Stimulated activated CD4-positive, alpha-beta T cell treated with anti-CD3 and anti-CD28 coated beads, TNF-alpha, amount 100 ng/mL, for 1 hour (primary cell): ENCODE measurements around the gene HRH2.
"Not testable (repeated sequence)": the region's sequence is repeated elsewhere in the genome, so short reads cannot be mapped to it uniquely, and the experiment has no call there.

ENCODE experiments used
- DNase-seq, 3 donors: peaks; one replicate each; pipeline ENCODE4 v3.0.0-alpha.2; 2020; ENCODE audit warnings: low read depth in 3 of 3, low spot score in 1 of 3

HRH2 gene, protein sequence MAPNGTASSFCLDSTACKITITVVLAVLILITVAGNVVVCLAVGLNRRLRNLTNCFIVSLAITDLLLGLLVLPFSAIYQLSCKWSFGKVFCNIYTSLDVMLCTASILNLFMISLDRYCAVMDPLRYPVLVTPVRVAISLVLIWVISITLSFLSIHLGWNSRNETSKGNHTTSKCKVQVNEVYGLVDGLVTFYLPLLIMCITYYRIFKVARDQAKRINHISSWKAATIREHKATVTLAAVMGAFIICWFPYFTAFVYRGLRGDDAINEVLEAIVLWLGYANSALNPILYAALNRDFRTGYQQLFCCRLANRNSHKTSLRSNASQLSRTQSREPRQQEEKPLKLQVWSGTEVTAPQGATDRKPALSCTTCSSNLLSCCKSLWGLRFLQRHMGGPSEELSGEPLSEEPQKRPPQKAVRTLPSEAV

GRCh38 chr5:175657593-175658271, at the start of gene HRH2:
Gene HRH2, plus strand, starts transcription at chr5:175658071. Its CDS starts 25,163 bp downstream, at chr5:175683234.
- DNase-seq, result no peak

DNA sequence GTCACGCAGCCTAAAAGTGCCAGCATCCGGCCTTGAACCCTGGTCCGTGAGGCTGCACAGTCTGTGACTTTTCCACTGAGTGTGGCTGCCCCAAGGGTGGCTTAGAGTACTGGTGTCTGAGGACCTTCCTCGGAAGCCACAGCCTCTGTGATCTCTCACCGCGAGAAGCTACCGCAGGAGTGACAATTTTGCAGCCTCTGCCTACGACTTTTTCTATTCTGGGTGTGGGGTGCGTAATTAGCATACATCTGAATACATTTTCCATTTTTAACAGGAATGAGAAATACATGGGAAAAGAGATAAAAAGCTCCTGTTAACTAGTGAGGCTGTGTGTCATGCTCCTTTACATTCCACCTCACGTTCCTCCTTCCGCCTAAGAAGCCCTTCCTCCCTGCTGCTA, 48.3 kb upstream of the HRH2 start:
- DNase-seq, result no peak

DNA sequence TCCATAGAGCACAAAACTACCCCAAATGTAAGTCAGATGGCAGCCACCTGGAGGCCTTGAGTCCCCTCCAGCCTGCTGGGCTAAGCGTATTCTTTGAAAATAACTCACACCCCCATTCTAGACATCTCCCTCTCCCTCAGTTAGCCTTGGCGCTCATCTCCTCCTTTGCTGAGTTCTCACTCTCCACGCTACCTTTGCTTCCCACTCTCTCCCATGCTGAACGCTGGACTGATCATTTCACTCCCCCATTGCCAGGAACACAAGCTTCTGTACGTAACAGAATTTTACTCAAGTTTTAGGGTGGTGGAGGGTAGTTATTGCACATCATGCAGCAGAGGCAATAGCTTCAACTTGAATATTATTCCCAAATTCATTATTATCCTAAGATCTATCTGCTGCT, 47.5 kb upstream of the HRH2 start:
- no peak for DNase-seq

DNA sequence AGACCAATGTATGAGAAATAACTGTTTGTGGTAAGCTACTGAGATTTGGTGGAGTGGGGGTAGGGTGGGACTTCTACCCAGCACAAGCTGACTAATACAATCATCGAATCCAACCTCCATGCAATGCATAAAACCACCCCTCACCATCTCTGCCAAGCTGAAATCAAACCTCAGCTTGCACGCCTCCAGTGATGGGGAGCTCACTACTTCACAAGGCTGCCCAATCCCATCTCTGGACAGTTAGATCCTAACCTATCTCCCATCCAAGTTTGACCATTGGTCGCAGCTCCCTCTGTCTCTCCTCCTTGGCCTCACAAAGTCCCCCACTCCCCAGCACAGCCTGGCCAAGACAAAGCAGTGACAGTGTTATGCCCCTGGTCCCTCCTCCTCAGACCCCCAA, 47.0 kb upstream of the HRH2 start:
- no peak for DNase-seq

GRCh38 chr5:175614223-175614815, 43.6 kb upstream of the HRH2 start:
- DNase-seq, result no peak

DNA sequence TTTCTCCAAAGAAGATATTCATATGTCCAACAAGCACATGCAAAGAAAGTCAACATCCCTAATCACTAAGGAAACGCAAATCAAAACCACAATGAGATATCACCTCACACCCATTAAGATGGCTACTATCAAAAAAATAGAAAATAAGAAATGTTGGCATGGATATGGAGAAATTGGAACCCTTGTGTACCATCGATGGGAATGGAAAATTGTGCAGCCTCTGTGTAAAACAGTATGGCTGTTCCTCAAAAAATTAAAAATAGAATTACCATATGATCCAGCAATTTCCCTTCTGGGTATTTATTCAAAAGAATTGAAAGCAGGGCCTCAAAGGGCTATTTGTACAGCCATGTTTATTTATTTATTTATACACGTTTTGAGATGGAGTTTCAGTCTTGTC, 43.0 kb upstream of the HRH2 start:
- no peak for DNase-seq

DNA sequence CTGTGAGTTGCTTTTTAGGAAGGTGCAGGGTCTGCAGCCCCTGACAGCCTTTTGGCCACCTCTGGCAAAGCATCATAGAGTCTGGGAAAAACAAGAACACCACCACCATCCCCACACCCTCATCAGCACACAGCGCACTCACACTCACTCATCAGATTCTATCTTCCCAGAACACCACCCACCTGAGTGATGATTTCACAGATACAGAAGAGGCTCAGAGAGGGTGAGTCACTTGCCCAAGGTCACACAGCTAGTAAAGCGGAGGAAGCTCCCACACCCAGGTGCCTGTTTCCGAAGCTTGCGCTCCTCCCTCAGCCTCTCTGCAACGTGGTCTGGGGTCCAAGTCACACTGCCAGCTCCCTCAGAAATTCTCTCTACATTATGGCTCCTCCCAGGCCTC, 41.8 kb upstream of the HRH2 start:
- no peak for DNase-seq

GRCh38 chr5:175616527-175616926, 41.3 kb upstream of the HRH2 start:
- not testable (repeated sequence) for DNase-seq

- DNase-seq, result no peak
Observed at GRCh38 chr5:175617447-175617846, 40.4 kb upstream of the HRH2 start.

DNA sequence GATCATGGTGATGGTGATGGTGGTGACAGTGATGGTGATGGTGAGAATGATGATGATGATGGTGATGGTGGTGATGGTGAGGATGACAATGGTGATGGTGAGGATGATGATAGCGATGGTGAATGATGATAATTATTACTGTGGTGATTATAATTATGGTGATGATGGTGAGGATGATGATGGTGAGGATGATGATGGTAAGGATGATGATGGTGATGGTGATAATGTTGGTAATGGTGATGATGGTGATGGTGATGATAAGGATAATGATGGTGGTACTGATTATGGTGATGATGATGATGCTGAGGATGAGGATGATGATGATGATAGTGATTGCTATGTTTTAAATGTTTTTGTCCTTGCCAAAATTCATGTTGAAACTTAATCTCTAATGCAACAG, 37.3 kb upstream of the HRH2 start:
- DNase-seq, result no peak

- no peak for DNase-seq
Observed at GRCh38 chr5:175621971-175622370, 35.9 kb upstream of the HRH2 start.

- DNase-seq, result no peak
Observed at GRCh38 chr5:175623088-175623487, 34.8 kb upstream of the HRH2 start.

- no peak for DNase-seq
Observed at GRCh38 chr5:175624316-175624715, 33.6 kb upstream of the HRH2 start.

DNA sequence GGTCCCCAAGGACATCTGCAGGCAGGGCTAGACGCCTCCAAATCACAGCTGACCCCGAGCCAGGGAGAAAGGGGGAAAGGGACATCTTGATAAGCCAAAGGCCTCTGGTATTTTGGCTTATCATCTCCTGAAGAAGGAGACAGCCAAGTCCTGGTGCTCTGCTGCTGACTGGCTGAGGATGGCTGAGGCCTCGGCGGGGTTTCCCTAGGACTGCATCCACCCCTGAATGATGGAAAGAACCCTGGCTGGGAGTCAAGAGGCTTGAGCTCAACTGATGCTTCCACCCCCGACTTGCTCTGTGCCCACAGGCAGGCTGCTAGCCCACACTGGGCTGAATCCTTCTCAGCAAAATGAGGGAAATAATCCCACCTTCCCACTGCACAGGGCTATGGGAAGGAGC, 30.9 kb upstream of the HRH2 start:
- DNase-seq, result no peak

DNA sequence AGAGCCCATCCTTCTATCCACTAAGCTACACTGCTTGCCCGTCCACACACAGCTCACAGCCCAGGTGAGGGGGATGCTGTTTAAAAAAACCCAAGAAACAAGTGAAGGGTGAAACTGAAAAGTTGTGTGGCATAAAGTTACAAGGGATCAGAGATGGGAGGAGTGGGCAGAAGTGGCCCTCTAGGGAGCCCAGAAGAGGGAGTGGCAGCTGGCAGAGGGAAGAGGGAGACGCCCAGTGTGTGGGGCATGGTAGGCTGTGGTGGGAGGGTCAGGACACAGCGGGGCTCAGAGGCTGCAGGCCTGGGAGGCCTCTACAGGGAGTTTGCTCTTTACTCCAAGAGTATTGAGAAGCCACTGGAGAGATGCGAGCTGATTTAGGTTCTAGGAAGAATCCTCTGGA, 30.1 kb upstream of the HRH2 start:
- no peak for DNase-seq

- DNase-seq, result no peak
Observed at GRCh38 chr5:175628668-175629067, 29.2 kb upstream of the HRH2 start.

DNA sequence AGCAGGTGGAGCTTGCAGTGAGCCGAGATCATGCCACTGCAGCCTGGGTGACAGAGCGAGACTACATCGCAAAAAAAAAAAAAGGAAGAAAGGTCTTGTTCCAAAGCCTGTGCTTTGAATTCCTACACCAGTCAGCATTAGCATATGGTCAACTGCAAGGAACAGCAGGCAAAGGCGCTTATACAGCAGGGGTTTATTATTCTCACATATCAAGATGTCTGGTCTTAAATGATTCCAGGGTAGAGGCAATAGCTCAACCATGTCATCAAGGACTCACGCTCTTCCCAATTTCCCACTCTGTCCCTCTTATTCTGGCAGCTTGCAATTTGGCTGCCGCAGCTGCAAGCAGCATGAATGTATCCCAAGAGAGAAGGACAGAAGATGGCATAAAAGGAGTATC, 28.6 kb upstream of the HRH2 start:
- no peak for DNase-seq

GRCh38 chr5:175629793-175630192, 28.1 kb upstream of the HRH2 start:
- DNase-seq, result no peak

DNA sequence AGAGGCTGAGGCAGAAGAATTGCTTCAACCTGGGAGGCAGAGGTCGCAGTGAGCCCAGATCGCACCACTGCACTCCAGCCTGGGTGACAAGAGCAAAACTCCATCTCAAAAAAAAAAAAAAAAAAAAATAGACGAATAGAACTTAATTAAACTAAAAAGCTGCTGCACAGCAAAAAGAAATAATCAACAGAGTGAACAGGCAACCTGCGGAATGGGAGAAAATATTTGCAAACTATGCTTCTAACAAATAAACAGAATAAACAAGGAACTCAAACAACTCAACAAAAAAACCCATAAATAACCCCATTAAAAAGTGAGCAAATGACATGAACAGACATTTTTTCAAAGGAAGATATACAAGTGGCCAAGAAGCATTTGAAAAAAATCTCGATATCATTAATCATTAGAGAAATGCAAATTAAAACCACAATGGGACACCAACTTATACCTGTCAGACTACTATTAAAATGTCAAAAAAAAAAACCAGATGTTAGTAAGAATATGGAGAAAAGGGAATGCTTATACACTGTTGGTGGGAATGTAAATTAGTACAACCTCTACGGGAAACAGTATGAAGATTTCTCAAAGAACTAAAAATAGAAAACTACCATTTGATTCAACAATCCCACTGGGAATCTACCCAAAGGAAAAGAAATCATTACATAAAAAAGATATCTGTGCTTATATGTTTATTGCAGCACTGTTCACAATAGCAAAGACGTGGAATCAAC, 21.9 kb upstream of the HRH2 start:
- no peak for DNase-seq

DNA sequence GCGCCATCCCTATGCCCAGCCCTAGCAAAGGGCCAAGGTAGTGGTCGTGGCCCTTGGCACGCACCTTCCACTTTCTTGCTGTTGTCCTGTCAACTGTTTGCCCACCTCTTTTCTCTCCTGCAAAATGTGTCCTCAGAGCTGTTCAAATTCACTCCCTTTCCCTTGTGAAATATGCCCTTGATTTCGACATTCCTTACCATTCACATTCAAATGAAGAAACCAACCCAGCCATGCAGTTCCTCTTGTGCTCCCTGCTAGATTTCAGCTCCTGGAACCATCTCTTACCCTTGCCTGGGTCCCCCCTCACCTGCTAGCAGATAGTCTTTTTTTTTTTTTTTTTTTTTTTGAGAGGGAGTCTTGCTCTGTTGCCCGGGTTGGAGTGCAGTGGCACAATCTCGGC, 19.6 kb upstream of the HRH2 start:
- DNase-seq, result no peak

DNA sequence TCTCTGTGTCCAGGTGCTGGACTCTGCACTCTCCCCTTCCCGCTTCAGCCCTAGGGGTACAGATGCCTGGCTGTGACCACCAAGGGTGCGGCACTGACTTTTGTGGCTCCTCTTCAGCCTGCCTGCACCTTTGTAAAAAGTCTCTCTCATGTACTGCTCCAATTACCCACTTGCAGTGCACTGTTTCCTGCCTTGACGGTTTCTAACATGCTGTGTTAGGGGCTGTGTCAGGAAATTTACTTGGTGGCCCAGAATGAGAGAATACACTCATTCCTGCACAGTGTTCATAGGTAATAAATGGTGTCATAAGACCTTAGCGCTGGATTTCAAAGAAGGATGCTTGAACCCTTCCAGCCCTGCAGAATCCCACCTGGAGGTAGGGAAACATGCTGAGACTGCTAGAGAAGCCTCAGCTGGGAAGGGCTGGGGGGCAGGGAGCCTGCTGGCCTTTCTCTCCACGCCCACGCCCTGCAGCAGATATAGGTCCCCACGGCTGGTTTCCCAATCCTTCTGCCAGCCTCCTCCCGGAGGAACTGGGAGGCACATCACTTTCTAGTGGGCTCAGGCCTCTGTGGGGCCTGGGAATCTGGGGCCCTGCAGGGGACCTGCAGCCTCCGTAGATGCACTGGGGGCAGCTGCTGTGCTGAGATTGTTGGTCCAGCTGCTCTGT, 17.6 kb upstream of the HRH2 start:
- DNase-seq, result no peak
